Testis (tissue), 3 donors: ENCODE data around the gene TEKT2. TPM values are rescaled to one million over a fixed set of nuclear protein-coding genes. Genes with fewer than 3 reads are reported as not detected.

Experiments used
- DNase-seq: peaks from one replicate; pipeline ENCODE4 v3.0.0-alpha.2; 2019
- H3K27ac ChIP-seq, 2 donors: fragments of 200-600 bp; sonication (generic); one replicate each; pipeline ENCODE4 v1.5.1; 2019
- H3K27me3 ChIP-seq: fragments of 200-600 bp; sonication (generic); one replicate; pipeline ENCODE4 v1.5.1; 2019
- H3K36me3 ChIP-seq: fragments of 200-600 bp; sonication (generic); one replicate; pipeline ENCODE4 v1.5.1; 2017; ENCODE audit warnings: low read depth; ENCODE audit errors: missing control alignments
- H3K4me1 ChIP-seq: fragments of 200-600 bp; sonication (generic); one replicate; pipeline ENCODE4 v1.5.1; 2019
- H3K4me3 ChIP-seq, 2 donors: fragments of 200-600 bp; sonication (generic); one replicate each; pipeline ENCODE4 v1.5.1; 2017 to 2019
- H3K9me3 ChIP-seq: fragments of 200-600 bp; sonication (generic); one replicate; pipeline ENCODE4 v1.5.1; 2017
- POLR2A ChIP-seq: fragments of 450-650 bp; IDR thresholded peaks from one replicate; pipeline ENCODE4 v1.6.1; 2017; ENCODE audit warnings: antibody characterized with exemption, mild to moderate bottlenecking, moderate library complexity
- WGBS, 2 donors: methylation state at CpG; one replicate each; pipeline ENCODE4 v1.1.5; 2018; 5-methylcytosine and 5-hydroxymethylcytosine counted together
- intact Hi-C: fragments of 100-400 bp; cut with DNase I; formaldehyde crosslinking; loops from one replicate; pipeline ENCODE4 v1.15.1; 2023; ENCODE audit warnings: low total_unique reads
- polyA plus RNA-seq: library from polyadenylated mRNA; stranded (reverse); fragments of 350-450 nt; fragmentation: Illumina TruSeq; extraction: RNeasy Lipid Tissue Mini Kit (QIAGEN cat#74804); gene quantifications from one replicate; pipeline ENCODE4 v1.2.3, GENCODE V29; 2014; ENCODE audit warnings: low read depth, low replicate concordance; ENCODE audit not compliant: insufficient read depth
- total RNA-seq, 2 donors: library from RNA; depleted of rRNA; stranded (reverse); fragments of >200 nt; gene quantifications; one replicate each; pipeline ENCODE4 v1.2.3, GENCODE V29; 2016
- TF ChIP-seq, protein P1 (sequence below), 3 experiments: fragments of 450-650 bp in 2 of 3; fragments of 200-600 bp in 1 of 3; sonication (generic) in 1 of 3; IDR thresholded peaks; one replicate each; pipeline ENCODE4 v1.5.1; 2016 to 2019; ENCODE audit warnings: antibody characterized with exemption in 3 of 3, mild to moderate bottlenecking in 2 of 3, moderate library complexity in 1 of 3

Gene TEKT2
- total and polyA plus RNA-seq, 3 donors from 2014 or later, result 35.1 to 117 (median 65.0) TPM

- intact Hi-C loops, result no loop called here
- H3K9me3 ChIP-seq, result no peaks in the 10 kb centered on the region
Observed at GRCh38 chr1:36085686-36086526, 2.0 kb downstream of the TEKT2 start.

DNA sequence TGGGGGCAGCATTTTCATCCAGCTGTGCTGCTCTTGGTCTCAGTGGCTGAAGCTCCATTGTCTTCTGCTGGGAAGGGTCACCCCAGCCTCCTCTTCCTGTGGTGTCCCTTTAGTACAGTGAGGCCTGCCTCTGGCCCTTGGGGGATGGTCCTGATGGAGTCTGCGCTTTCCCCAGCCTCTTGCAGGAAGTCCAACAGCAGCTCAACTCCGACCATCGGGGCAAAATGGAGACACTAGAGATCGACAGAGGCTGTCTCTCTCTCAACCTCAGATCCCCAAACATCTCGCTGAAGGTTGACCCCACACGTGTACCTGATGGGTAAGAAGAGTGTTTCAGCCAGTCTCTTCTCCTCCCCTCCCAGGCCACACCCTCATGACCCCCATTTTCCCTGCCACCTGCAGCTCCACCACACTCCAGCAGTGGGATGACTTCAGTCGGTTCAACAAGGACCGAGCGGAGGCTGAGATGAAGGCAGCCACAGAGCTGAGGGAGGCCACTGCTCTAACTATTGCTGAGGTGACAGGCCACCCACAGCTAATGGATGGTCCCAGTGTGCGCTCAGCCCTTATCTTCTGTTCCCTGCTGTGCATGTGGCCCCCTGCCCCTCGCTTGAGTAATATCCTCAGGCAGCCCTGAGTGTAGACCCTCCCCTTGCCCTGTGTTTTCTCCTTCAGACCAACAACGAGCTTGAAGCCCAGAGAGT lies 2.8 kb downstream of the TEKT2 start:
- Histone ChIP-seq H3K27me3 (no peaks in the 10 kb centered on the region), H3K4me3 (no peak overlapping the region), H3K4me1 (peaks cover 15% of the 10 kb centered on the region), H3K27ac (no peak overlapping the region), H3K36me3 (no peaks in the 10 kb centered on the region), H3K9me3 (no peaks in the 10 kb centered on the region)
- no peak for DNase-seq
- 88 to 89% methylated on average over 9 to 12 of the region's 12 CpGs for WGBS, 2 donors
- TF ChIP-seq, protein P1, sequence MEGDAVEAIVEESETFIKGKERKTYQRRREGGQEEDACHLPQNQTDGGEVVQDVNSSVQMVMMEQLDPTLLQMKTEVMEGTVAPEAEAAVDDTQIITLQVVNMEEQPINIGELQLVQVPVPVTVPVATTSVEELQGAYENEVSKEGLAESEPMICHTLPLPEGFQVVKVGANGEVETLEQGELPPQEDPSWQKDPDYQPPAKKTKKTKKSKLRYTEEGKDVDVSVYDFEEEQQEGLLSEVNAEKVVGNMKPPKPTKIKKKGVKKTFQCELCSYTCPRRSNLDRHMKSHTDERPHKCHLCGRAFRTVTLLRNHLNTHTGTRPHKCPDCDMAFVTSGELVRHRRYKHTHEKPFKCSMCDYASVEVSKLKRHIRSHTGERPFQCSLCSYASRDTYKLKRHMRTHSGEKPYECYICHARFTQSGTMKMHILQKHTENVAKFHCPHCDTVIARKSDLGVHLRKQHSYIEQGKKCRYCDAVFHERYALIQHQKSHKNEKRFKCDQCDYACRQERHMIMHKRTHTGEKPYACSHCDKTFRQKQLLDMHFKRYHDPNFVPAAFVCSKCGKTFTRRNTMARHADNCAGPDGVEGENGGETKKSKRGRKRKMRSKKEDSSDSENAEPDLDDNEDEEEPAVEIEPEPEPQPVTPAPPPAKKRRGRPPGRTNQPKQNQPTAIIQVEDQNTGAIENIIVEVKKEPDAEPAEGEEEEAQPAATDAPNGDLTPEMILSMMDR (IDR thresholded peaks at IDR 0.05), result no peak
- no peak for TF ChIP-seq POLR2A
- intact Hi-C loops, result no loop called here

More at GRCh38 chr1:36085686-36086526, 2.0 kb downstream of the TEKT2 start:
- WGBS, 2 donors, result 91 to 92% methylated on average over 26 to 29 of the region's 29 CpGs
- no peaks in the 10 kb centered on the region for H3K27me3 ChIP-seq
- no peak overlapping the region for H3K27ac ChIP-seq
- H3K4me1 ChIP-seq, result peaks cover 11% of the 10 kb centered on the region
- H3K36me3 ChIP-seq, result no peaks in the 10 kb centered on the region
- no peak for TF ChIP-seq POLR2A
- TF ChIP-seq, protein P1 (IDR thresholded peaks at IDR 0.05), result no peak
- no peak overlapping the region for H3K4me3 ChIP-seq
- DNase-seq, result no peak

- Histone ChIP-seq H3K36me3 (no peaks in the 10 kb centered on the region), H3K4me1 (peaks cover 15% of the 10 kb centered on the region), H3K4me3 (no peak overlapping the region), H3K27me3 (no peaks in the 10 kb centered on the region), H3K27ac (no peak overlapping the region), H3K9me3 (no peaks in the 10 kb centered on the region)
- TF ChIP-seq, protein P1 (IDR thresholded peaks at IDR 0.05), result no peak
- TF ChIP-seq POLR2A, result no peak
- intact Hi-C loops, result no loop called here
- WGBS, 2 donors, result 67 to 89% methylated on average over 7 to 31 of the region's 31 CpGs
- no peak for DNase-seq
Observed at GRCh38 chr1:36087233-36088123, 3.6 kb downstream of the TEKT2 start.

DNA sequence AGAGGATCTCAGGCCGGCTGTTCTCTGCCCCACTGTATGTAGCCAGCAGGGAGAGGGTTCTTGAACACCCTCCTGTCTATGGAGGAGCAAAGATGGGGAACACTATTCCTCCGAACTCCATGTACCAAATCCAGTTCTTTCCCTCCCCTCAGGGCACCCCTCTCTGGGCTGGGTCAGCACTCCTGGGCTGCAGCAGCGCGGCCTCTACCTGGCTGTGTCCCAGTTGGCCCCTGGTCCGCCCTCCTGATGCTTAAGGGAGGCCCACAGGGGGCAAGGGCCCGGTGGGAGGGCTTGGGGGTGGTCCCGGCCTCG lies 4.3 kb downstream of the TEKT2 start:
- H3K4me3 ChIP-seq, result peak overlapping the region; percentile 92 to 98
- peaks cover 15% of the 10 kb centered on the region for H3K4me1 ChIP-seq
- no peaks in the 10 kb centered on the region for H3K9me3 ChIP-seq
- intact Hi-C loops, result no loop called here
- WGBS, 2 donors, result 17 to 70% methylated on average over 2 to 4 of the region's 8 CpGs
- TF ChIP-seq, protein P1 (IDR thresholded peaks at IDR 0.05), result no peak
- TF ChIP-seq POLR2A, result no peak
- H3K36me3 ChIP-seq, result no peaks in the 10 kb centered on the region
- DNase-seq, result no peak
- H3K27ac ChIP-seq, result peak overlapping the region; percentile 78 to 86
- H3K27me3 ChIP-seq, result no peaks in the 10 kb centered on the region
